ENCODE results near the gene MCM9.

MCM9 gene

DNA sequence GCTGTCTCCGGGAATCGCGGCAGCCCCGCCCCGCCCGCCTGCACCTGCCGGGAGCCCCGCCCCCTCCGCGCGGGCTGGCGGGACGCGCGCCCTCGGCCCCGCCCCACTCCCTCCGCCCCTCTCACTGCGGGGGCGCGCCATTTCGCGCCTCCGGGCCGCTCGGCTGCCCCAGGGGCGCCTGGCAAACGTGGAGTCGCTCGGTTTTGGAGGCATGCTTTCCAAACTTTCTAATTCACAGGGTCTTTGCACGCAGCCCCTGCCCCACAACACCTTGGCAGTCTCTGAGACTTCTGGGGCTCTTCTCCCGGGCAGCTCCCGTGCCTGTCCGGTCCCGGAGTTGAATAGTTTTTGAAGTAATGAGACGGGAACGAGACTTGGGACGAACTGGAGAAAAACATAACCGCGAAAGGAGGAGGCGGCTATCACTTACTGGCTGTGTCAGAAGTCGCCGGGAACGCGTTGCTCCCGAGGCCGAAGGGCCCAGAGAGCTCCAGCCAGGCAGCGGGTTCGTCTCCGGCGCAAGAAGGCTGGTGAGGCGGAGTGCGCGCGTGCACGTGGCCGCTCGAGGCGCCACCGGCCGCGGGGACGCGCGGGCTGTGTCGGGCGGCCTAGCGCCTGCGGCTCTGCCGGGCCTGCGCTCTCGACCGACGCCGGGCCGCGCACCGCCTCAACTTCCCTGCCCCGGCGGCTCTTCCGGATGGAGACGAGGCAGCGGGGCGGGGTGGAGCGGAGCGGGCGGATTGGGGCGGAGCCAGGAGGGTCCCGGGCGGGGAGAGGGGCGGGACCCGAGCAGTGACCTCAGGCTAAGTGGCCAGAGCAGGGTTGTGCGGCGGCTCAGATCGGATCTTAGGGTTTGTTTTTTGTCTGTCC, at the start of gene MCM9:
TSS of gene MCM9 (minus strand) at position 699 of the 870 bp plus-strand sequence. CDS start 3,436 bp downstream, outside the sequence.
- DNase-seq (ENCODE audit: low read depth in 2 of 2, low spot score in 1 of 2): peak; percentile 67 to 73

DNA sequence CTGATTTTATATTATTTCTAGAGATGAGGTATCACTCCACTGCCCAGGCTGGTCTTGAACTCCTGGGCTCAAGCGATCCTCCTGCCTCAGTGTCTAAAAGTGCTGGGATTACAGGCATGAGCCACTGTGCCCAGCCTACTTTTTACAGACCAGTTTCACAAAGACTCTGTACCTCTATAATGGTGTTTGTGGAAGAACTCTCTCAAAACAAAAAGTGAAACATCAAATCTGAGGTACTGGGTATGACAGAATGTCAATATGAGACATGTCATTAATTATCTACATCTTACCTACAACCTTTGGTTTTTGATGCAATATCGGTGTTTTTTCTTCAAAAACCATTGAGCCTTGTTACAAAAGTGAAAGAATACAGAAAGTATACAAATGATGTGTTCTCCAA, 49.4 kb upstream of the MCM9 start:
- DNase-seq (ENCODE audit: low read depth in 2 of 2, low spot score in 1 of 2): no peak

DNA sequence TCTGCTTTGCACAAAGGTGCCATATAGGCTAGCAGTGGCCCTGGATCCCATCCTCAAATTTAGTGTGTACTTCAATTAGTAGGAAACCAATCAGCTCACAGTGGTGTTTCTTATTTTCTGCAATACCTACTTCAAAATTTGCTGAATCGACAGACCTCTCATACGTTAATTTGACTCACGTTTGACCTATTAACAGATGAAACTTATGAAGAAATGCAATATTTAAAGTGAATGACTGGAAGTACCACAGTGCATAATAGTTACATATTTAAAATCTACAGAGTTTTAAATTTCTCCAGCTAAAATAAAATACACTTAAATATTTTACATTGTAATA, 47.6 kb upstream of the MCM9 start:
- no peak for DNase-seq (ENCODE audit: low read depth in 2 of 2, low spot score in 1 of 2)

DNA sequence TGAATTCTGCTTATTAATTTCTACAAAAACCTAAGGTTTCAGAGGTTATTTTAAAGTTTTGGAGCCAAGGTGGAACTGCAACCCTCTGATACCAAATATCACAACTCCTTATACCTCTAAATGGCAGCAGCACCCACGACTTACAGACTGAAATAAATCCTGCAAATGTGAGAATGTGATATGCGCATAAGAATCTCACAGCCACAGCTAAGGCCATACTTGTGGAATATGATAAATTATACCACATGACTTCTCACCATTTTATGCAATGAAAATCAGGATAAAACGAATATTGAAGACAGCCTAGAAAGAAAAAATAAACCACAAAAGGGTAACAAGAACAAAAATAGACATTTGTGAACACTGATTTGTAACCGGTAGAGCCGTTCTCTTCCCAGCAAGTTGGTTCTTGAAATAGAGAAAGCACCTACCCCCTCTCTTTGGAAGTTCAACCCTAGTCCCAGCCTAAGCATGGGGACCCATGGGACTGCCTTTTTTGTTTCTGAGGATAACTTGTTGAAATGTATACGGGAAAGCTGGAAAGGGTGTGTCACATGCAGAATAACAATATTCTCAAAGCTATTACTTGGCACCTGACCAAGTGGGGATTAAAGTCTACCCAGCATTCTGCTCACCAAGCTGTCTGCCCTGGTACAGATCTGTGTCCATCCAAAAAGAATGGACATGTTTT, 47.1 kb upstream of the MCM9 start:
- DNase-seq (ENCODE audit: low read depth in 2 of 2, low spot score in 1 of 2): no peak

DNA sequence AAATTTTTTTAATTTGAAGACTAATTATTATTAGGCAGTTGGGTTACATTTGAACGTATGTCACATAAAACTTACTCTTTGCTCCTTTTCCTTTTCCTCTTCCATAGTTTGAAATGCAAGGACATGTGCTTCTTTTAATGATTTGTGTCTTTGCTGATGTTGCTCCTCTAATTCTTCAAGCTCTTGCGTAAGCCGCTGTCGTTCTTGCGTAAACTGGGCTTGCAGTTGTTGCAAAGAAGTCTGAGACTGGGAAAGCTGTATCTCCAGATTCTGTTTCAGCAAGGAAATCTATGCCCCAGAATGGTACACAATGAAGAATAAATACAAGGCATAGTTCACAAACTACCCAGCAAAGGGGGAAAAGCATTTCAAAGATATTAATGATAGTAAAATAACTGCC, 45.1 kb upstream of the MCM9 start:
- DNase-seq (ENCODE audit: low read depth in 2 of 2, low spot score in 1 of 2): no peak

DNA sequence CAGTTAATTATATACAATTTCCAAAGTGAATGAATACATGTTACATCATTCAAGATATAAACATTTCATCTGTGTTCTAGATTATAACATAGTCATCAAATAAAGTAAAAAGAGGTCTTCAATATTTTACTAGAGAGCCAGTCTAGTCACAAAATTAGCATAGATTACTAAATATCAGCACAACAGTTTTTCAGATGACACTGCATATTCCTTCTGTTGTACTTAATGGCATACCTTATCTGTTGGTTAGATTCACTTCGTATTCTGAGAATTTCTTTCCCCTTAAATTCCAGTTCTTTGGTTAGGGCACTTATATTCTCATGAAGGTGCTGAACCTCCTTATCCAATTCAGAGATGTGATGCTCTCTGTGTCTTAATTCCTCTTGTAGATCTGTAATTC, 39.8 kb upstream of the MCM9 start:
- DNase-seq (ENCODE audit: low read depth in 2 of 2, low spot score in 1 of 2): no peak

GRCh38 chr6:118971682-118972081, 36.7 kb upstream of the MCM9 start:
- DNase-seq (ENCODE audit: low read depth in 2 of 2, low spot score in 1 of 2): no peak

GRCh38 chr6:118970866-118971265, 35.9 kb upstream of the MCM9 start:
- DNase-seq (ENCODE audit: low read depth in 2 of 2, low spot score in 1 of 2): no peak

DNA sequence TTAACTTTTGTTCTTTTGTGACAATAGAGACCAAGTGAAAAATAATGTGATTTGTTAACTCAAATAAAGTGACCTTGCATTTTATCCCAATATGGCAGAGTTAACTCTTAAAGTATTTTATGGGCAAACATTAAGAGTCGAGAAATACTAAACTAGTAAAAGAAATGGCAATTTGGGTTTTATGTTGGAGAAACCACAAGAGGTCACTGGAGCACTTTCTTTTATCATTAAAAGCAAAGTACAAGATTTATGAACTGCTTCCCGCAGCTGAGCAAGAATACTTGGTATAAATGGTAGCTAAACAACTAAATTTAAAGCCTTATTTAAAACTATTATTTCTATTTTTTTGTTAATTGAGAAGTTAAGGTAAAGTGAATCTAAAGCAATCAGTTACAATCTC, 33.5 kb upstream of the MCM9 start:
- DNase-seq (ENCODE audit: low read depth in 2 of 2, low spot score in 1 of 2): no peak

GRCh38 chr6:118967239-118967638, 32.3 kb upstream of the MCM9 start:
- no peak for DNase-seq (ENCODE audit: low read depth in 2 of 2, low spot score in 1 of 2)

- DNase-seq (ENCODE audit: low read depth in 2 of 2, low spot score in 1 of 2): no peak
Observed at GRCh38 chr6:118965843-118966370, 30.9 kb upstream of the MCM9 start.

DNA sequence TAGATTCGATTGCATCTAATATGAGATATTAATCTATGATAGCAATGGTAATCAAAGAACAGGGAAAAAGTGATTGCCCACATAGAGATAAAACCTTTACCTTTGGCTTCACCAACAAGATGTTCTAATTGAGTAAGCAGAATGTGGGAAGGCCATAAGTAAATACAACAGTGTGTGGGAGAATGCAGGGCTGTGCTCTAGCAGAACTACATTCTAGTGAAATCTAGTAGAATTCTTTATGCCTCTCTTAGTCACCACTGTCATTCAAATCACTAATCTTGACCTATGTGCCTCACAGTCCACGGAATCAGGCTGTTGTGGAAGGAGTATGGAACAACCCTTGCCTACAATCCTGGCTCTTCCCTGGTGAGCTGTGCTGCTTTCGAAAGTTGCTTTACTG, 30.4 kb upstream of the MCM9 start:
- no peak for DNase-seq (ENCODE audit: low read depth in 2 of 2, low spot score in 1 of 2)

- no peak for DNase-seq (ENCODE audit: low read depth in 2 of 2, low spot score in 1 of 2)
Observed at GRCh38 chr6:118963003-118963402, 28.0 kb upstream of the MCM9 start.

- DNase-seq (ENCODE audit: low read depth in 2 of 2, low spot score in 1 of 2): no peak
Observed at GRCh38 chr6:118959903-118960302, 24.9 kb upstream of the MCM9 start.

- DNase-seq (ENCODE audit: low read depth in 2 of 2, low spot score in 1 of 2): no peak
Observed at GRCh38 chr6:118953391-118953790, 18.4 kb upstream of the MCM9 start.

GRCh38 chr6:118952683-118953082, 17.7 kb upstream of the MCM9 start:
- DNase-seq (ENCODE audit: low read depth in 2 of 2, low spot score in 1 of 2): no peak

- DNase-seq (ENCODE audit: low read depth in 2 of 2, low spot score in 1 of 2): no peak
Observed at GRCh38 chr6:118945217-118945616, 10.3 kb upstream of the MCM9 start.

- no peak for DNase-seq (ENCODE audit: low read depth in 2 of 2, low spot score in 1 of 2)
Observed at GRCh38 chr6:118940770-118941169, 5.8 kb upstream of the MCM9 start.

DNA sequence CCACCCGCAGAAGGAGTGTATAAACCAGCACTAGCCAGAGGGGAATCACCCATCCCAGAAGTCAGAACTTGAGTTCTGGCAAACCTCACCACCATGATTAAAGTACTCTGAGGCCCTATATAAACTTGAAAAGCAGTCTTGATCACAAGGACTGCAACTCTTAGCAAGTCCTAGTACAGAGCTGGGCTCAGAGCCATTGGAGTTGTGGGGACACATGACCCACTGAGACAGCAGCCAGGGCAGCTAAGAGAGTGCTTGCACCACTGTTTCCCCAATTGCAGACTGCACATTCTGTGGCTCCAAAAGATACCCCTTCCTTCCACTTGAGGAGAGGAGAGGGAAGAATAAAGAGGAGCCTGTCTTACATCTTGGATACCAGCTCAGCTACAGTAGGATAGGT, 4.7 kb upstream of the MCM9 start:
- no peak for DNase-seq (ENCODE audit: low read depth in 2 of 2, low spot score in 1 of 2)

- DNase-seq (ENCODE audit: low read depth in 2 of 2, low spot score in 1 of 2): no peak
Observed at GRCh38 chr6:118935978-118936703, 1.2 kb upstream of the MCM9 start.

DNA sequence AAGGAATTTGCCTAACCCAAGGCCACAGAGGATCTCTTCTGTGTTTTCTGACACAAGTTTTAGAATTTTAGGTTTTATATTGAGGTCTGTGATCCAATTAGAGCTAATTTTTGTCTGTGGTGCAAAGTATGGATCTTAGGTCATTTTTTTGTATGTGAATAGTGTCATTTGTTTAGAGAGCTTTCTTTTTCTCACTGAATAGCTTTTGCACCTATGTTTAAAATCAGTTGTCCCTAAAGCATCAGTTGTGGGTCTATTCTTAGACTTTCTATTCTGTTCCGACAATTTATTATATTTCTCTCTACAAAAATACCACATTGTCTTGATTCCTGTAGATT, 341 bp upstream of the MCM9 start:
- DNase-seq (ENCODE audit: low read depth in 2 of 2, low spot score in 1 of 2): no peak

Measured in stimulated activated CD8-positive, alpha-beta memory T cell treated with anti-CD3 and anti-CD28 coated beads, Interleukin-4, amount 100 ng/mL, for 4 hours (primary cell).